Cortex of kidney (tissue), 1 donor: ENCODE results near the gene RNASEH1.
"Not testable (repeated sequence)": the region's sequence is repeated elsewhere in the genome, so short reads cannot be mapped to it uniquely, and the experiment has no call there.

ENCODE experiments used
- DNase-seq: peaks from one replicate; lab custom pipeline; 2025; lab: John Stamatoyannopoulos, UW

The RNASEH1 gene

DNA sequence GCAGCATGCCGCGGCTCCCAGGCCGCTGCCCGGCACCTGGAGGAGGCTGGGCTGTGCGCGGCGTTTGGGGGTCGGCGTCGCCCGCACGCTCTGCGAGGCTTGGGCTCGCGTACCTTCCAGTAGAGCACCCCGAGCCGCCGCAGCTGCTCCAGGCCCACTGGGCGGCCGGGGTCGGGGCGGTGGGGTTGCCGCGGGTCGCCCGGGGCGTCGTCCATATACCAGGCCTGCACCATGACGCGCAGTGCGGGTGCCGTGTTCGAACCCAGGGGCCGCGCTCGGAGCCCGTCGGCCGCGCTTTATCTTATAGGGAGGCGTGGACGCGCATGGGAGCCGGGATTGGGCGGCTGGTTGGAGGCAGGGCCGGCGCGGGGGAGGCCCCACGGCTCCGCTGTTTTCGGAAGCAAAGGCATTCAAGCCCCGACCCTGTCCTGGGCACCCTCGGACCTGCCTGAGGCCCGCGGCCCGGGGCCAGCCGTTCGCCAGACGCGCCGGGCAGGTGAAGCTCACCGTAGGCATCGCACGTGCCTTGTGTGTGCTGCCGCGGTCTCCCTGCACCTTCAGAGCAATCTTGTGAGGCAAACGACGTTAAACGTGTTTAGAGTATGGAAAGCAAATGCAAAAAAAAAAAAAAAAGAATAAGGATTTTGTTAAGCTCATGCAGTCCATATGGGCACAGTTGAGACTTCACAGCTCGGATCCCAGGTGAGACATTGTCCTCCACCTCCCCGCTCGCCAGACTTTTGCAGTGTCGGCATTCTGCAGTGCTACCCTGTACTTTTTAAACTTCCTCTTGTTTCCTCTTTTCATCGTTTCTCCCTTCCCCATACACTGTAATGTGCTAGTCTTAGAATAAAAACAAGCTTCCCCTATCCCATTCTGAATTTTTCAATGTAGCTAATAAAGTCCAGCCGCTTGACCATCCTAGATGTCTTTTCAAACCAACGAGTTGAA is 38.6 kb downstream of the RNASEH1 start, which contains the start of gene ADI1:
TSS of gene ADI1 (minus strand) at position 277 of the 951 bp plus-strand sequence. CDS start at position 233, 44 bp downstream.
- DNase-seq = no peak

DNA sequence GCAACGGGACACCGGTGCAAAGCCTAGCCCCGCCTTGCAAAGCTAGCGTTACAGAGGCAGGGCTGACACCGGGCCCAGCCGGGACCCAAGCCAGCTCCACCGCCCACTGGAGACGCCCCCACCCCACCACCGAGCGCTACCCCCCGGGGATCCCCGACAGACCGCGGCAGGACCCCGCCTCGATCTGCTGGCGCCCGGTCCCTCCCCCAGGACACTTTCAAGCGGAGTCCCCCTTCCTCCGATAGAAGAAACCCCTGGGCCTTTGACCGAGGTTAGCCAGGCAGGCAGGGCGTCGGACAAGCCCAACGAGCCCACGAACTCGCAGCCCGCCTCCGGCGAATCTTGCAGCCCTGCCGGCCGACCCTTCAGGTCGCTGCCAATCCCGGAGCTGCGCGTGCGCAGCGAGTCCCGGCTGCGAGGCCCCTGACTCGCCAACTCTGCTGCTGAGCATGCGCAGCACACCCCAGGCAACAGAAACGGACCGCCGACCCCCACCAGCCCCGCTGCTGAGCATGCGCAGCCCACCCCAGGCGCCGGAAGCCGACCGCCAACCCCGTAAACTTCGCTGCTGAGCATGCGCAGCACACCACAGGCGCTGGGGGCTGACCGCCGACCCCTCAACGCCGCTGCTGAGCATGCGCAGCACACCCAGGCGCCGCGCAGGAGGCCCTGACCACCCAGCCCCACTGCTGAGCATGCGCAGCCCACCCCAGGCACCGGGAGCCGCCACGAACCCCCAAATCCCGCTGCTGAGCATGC is 39.5 kb downstream of the RNASEH1 start:
- peak; percentile 79 for DNase-seq

DNA sequence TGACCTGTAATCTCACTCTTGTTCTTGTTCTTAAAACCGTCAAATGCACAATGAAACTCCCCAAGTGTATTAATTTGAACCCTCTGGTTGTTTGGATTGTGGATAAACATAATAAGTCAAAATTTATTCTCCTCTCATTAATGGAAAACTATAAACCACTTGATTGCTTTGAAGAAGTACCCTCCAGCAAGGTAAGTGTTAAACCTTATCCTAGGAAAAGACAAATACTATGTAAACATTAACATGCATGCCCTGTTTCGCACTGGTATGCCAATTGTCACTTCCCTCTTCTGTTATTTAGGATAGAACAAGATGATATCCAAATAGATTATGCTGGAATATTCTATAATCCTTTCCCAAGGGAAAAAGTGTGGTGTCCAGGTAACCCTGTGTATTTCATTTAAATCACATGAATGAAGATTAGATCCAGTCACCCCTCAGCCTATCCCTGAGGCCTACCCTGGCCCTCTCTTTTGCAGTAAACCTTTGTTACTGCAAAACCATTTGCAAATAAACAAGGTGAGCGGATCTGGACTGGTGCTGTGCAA is 40.1 kb downstream of the RNASEH1 start:
- no peak for DNase-seq

- no peak for DNase-seq
Observed at GRCh38 chr2:3516831-3517230, 41.3 kb downstream of the RNASEH1 start.

GRCh38 chr2:3515438-3515837 is 42.7 kb downstream of the RNASEH1 start:
- DNase-seq = not testable (repeated sequence)

DNA sequence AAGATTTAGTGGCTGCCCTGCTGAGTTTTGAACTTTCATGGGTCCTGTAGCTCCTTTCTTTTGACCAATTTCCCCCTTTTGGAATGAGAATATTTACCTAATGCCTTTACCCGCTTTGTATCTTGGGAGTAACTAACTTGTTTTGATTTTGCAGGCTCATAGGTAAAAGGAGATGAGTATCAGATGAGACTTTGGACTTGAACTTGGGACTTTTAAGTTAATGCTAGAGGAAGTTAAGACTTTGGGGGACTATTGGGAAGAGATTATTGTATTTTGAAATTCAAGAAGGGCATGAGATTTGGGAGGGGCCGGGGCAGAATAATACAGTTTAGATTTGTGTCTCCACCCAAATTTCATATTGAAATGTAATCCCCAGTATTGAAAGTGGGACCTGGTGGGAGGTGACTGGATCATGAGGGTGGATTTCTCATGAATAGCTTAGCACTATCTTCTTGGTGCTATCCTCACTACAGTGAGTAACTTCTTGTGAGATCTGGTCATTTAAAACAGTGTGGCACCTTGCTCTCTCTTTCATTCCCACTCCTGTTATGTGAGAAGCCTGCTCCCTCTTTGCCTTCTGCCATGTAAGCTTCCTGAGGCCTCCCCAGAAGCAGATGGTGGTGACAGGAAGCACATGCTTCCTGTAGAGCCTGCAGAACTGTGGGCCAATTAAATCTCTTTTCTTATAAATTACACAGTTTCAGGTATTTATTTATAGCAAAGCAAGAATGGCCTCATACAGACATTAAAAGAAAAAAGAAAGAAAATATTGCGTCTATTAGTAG is 44.9 kb downstream of the RNASEH1 start:
- DNase-seq = no peak

- DNase-seq = no peak
Observed at GRCh38 chr2:3512086-3512485, 46.0 kb downstream of the RNASEH1 start.

DNA sequence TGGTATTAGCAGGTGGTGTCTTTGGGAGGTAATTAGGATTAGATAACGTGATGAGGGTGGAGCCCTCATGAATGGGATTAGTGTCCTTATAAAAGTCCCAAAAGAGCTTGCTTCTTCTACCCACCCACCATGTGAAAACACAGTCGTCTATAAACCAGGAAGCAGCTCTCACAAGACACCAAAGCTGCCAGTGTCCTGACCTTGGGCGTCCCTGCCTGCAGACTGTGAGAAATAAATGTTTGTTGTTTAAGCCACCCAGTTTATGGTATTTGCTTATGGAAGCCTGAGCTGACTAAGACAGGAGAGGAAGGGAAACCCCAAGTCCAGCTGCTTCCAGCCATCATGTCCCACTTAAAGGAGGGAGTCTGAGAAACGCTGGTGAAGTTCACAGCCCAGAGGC is 52.4 kb downstream of the RNASEH1 start:
- DNase-seq = no peak

DNA sequence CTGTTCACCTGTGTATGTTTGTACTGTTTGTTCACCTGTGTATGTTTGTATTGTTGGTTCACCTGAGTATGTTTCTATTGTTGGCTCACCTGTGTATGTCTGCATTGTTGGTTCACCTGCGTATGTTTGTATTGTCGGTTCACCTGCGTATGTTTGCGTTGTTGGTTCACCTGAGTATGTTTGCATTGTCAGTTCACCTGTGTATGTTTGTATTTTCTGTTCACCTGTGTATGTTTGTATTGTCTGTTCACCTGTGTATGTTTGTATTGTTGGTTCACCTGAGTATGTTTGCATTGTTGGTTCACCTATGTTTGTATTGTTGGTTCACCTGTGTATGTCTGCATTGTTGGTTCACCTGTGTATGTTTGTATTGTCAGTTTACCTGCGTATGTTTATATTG is 53.4 kb downstream of the RNASEH1 start:
- no peak for DNase-seq

DNA sequence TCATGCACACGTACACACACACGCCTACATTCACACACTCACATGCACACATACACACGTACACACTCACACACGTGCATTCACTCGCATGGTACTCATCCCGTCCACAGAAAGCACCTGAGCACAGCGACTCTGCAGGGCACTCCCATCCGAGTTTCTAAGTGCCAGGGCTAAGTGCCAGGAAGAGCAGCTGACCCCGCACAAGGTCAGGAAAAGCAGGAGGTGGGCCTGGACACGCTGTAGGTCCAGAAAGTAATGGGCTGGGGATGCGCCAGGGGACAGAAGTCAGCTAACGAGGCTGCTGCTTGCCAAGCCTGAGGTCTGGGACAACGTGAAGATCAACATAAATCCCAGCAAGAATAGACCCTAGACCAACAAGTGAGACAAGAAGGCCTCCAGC is 54.6 kb downstream of the RNASEH1 start:
- DNase-seq = no peak

DNA sequence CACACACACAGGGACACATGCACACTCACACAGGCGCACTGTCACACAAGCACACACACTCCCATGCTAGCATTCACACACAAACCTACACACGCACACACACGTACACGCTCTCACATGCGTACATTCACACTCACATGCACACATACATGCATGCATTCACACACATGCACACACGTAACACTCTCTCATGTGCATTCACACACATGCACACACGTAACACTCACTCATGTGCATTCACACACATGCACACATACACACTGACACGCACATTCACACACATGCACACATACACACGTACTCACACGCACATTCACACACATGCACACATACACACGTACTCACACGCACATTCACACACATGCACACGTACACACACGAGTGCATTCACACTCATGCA is 55.1 kb downstream of the RNASEH1 start:
- DNase-seq = no peak

GRCh38 chr2:3500326-3500899 is 57.7 kb downstream of the RNASEH1 start:
- DNase-seq = no peak

DNA sequence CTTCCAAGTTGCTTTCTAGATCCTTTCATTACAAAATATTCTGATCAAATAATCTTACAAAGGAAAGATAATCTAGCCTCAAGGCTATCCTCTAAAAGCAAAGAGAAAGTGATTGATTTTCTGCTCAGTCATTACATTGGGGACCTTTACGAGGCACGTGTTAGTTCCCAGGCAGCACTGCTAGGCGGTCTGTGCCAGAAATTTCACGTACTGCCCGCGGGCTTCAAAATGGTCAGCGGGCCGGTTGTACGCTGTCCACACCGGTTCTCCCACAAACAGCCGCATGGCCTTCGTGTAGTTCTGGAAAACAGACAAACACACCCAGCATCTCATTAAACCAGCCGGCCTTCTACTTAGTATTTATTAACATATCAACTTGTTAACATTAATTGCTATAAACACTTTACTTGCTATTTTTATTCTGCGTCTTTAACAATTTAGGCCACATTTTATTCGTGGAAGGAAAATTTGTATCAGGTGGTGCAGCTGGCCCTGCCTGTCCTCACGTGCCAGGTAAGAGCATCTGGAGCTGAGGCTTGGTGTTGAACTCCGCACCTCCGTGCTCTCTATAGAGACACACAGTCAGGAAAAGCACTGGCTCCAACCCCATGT is 59.2 kb downstream of the RNASEH1 start:
- DNase-seq = no peak

DNA sequence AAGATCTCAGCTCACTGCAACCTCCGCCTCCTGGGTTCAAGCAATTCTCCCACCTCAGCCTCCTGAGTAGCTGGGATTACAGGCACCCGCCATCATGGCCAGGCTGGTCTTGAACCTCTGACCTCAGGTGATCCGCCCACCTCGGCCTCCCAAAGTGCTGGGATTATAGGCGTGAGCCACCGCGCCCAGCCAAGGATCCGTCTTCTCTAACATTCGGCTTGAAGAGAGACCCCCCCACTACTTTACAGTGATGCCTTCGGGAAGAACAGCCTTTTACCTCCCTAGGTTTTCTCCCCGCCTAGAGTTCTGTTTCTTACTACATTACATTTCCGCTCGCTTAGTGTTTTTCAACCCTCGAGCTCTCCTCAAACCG is 61.4 kb downstream of the RNASEH1 start:
- DNase-seq = not testable (repeated sequence)
